Measurements from ENCODE around the gene SORCS1. TPM values are rescaled to one million over a fixed set of nuclear protein-coding genes. Genes with fewer than 3 reads are reported as not detected.

SORCS1 gene
- total and polyA plus RNA-seq, 2 of the 8 experiments (the other 6 are each of a cell fraction or from before 2014, with no cell fraction given): 4.1 to 4.6 TPM

DNA sequence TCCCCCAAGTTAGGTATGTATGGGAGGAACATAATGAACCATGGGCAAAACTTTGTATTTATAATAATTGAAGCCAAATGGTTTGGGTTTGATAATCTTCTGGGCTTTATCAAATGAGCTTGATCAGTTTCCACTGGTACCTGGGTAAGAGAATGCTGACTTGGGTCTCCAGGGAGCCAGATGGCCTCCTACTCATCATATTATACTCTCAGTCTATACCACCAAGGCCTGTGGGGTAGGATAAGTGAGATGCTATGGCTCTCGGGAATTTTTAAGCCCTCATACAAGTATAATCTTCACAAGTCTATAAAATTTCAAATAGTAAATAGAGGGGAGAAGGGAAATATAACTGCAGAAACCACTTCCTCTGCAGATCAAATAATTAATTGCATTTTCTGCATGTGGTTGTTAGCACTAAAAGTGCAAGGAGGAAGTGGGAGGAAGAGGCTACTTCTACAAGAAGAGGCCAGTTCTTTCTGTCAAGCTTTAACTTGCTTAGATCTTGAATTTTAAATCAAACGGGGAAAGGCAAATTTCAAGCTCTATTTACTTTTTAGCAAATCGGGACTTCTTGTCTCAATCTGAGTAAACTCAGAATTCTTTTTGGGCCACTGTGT lies 349.0 kb downstream of the SORCS1 start (continued):
- TF ChIP-seq CTBP2 (IDR thresholded peaks at IDR 0.05; ENCODE audit: borderline replicate concordance, insufficient read depth, insufficient read length, low read length) (no peak), POU5F1 (IDR thresholded peaks at IDR 0.05; ENCODE audit: low read depth, low read length) (no peak)
